Endothelial cell of umbilical vein (primary cell): ENCODE measurements around the gene HECW1. TPM values are rescaled to one million over a fixed set of nuclear protein-coding genes. Genes with fewer than 3 reads are reported as not detected.

ENCODE experiments used
- BruUV-seq: library from RNA; stranded (reverse); fragments of 400-500 nt; replicated peaks from 2 replicates; lab custom pipeline; 2021; lab: Mats Ljungman, UMichigan
- CTCF ChIA-PET: fragments of 300-600, 350-600 bp; sonication (Branson Sonifier 250); formaldehyde crosslinking; loops from one replicate; lab custom pipeline; 2021; ENCODE audit warnings: antibody characterized with exemption, inconsistent platforms; lab: Charles Lee
- POLR2A ChIA-PET: fragments of 300-600, 350-600 bp; sonication (Branson Sonifier 250); formaldehyde crosslinking; loops from one replicate; lab custom pipeline; 2021; ENCODE audit warnings: antibody characterized with exemption, inconsistent platforms; lab: Charles Lee
- DNase-seq: peaks from one replicate; pipeline ENCODE4 v3.0.0-alpha.2; 2011; ENCODE audit warnings: low read depth, low spot score
- FAIRE-seq: peaks from 2 replicates; lab custom pipeline; 2011; peaks lifted over from hg19 to GRCh38; lab: Jason Lieb, UNC
- H2AFZ ChIP-seq: 2 replicates; pipeline ENCODE4 v1.6.0; 2012; ENCODE audit warnings: low read depth, low read length, control low read depth, inconsistent platforms
- H3K27ac ChIP-seq: 2 replicates; pipeline ENCODE4 v1.5.1; 2011; ENCODE audit warnings: low read depth, mild to moderate bottlenecking, control low read depth, low read length, moderate library complexity; ENCODE audit not compliant: insufficient read depth
- H3K27me3 ChIP-seq, 2 experiments: 2 replicates each; pipeline versions ENCODE4 v1.6.0 to v1.6.1; 2011; ENCODE audit warnings: low read length in 2 of 2, mixed read lengths in 1 of 2; ENCODE audit not compliant: control insufficient read depth in 2 of 2, insufficient read depth in 2 of 2
- H3K36me3 ChIP-seq, 2 experiments: 2 replicates in 1 of 2; 3 replicates in 1 of 2; pipeline ENCODE4 v1.5.1; 2011; ENCODE audit warnings: low read length in 2 of 2, mild to moderate bottlenecking in 1 of 2, moderate library complexity in 1 of 2; ENCODE audit not compliant: control insufficient read depth in 2 of 2, insufficient read depth in 2 of 2; ENCODE audit errors: extremely low read depth in 1 of 2
- H3K4me1 ChIP-seq: 3 replicates; pipeline ENCODE4 v1.5.1; 2011; ENCODE audit warnings: mild to moderate bottlenecking, low read length; ENCODE audit not compliant: control insufficient read depth, insufficient read depth; ENCODE audit errors: extremely low read depth
- H3K4me2 ChIP-seq: 2 replicates; pipeline ENCODE4 v1.6.1; 2011; ENCODE audit warnings: low read length, control low read depth, mixed read lengths; ENCODE audit not compliant: insufficient read depth
- H3K4me3 ChIP-seq, 3 experiments: fragments of 200-600 bp in 1 of 3; sonication (generic), shearing (Covaris generic) in 1 of 3; replicated peaks in 1 of 3; 2 replicates each; pipeline ENCODE4 v1.5.1; 2011 to 2016; ENCODE audit warnings: control low read depth in 3 of 3, low read length in 3 of 3, mild to moderate bottlenecking in 2 of 3, inconsistent platforms in 1 of 3, low read depth in 1 of 3, moderate library complexity in 1 of 3; ENCODE audit not compliant: insufficient read depth in 1 of 3
- H3K79me2 ChIP-seq: 2 replicates; pipeline ENCODE4 v1.6.0; 2012; ENCODE audit warnings: low read length, inconsistent platforms; ENCODE audit not compliant: control insufficient read depth, insufficient read depth
- H3K9ac ChIP-seq: replicated peaks from 2 replicates; pipeline ENCODE3; 2011; ENCODE audit warnings: low read length, control low read depth; ENCODE audit not compliant: insufficient read depth; ENCODE audit errors: extremely low read depth
- H3K9me1 ChIP-seq: replicated peaks from 3 replicates; pipeline ENCODE4 v1.6.0; 2011; ENCODE audit warnings: mild to moderate bottlenecking, low read length; ENCODE audit not compliant: control insufficient read depth, insufficient read depth; ENCODE audit errors: extremely low read depth
- H3K9me3 ChIP-seq: replicated peaks from 2 replicates; pipeline ENCODE4 v1.5.1; 2012; ENCODE audit warnings: low read length, inconsistent platforms; ENCODE audit not compliant: control insufficient read depth, insufficient read depth
- H4K20me1 ChIP-seq: replicated peaks from 2 replicates; pipeline ENCODE3; 2011; ENCODE audit warnings: mild to moderate bottlenecking, low read length; ENCODE audit not compliant: control insufficient read depth, insufficient read depth; ENCODE audit errors: extremely low read depth
- CTCF ChIP-seq, 2 donors: IDR thresholded peaks; 1 replicate in 1 of 2; 2 replicates in 1 of 2; pipeline ENCODE4 v1.5.1; 2011; ENCODE audit warnings: low read length in 2 of 2, mild to moderate bottlenecking in 2 of 2, moderate library complexity in 2 of 2, control low read depth in 1 of 2, inconsistent platforms in 1 of 2, low read depth in 1 of 2; ENCODE audit not compliant: insufficient read depth in 1 of 2; ENCODE audit errors: extremely low read depth in 1 of 2
- EZH2 ChIP-seq: IDR thresholded peaks from 2 replicates; pipeline ENCODE4 v1.6.1; 2012; ENCODE audit warnings: borderline replicate concordance, low read depth, mild to moderate bottlenecking, moderate library complexity, low read length, inconsistent platforms; ENCODE audit not compliant: severe bottlenecking
- FOS ChIP-seq: IDR thresholded peaks from 2 replicates; pipeline ENCODE4 v1.6.1; 2011; ENCODE audit warnings: mild to moderate bottlenecking, low read length, moderate library complexity, borderline replicate concordance; ENCODE audit not compliant: insufficient read depth
- GATA2 ChIP-seq: IDR thresholded peaks from 2 replicates; pipeline ENCODE4 v1.7.0; 2011; ENCODE audit warnings: low read depth, mild to moderate bottlenecking, moderate library complexity, mixed read lengths, low read length; ENCODE audit not compliant: insufficient read length, insufficient read depth
- JUN ChIP-seq: IDR thresholded peaks from 2 replicates; pipeline ENCODE4 v1.6.1; 2011; ENCODE audit warnings: borderline replicate concordance, low read depth; ENCODE audit not compliant: insufficient read length, insufficient read depth
- MYC ChIP-seq: IDR thresholded peaks from one replicate; pipeline ENCODE4 v1.6.1; 2011; ENCODE audit warnings: mild to moderate bottlenecking, low read depth, low read length
- POLR2A ChIP-seq: IDR thresholded peaks from 2 replicates; pipeline ENCODE4 v1.6.1; 2012; ENCODE audit warnings: low read depth, mild to moderate bottlenecking, control low read depth, low read length
- POLR2AphosphoS5 ChIP-seq: IDR thresholded peaks from 2 replicates; pipeline ENCODE4 v1.6.1; 2012; ENCODE audit warnings: low read depth, mild to moderate bottlenecking, control low read depth, low read length, moderate library complexity; ENCODE audit not compliant: insufficient read depth
- dilution Hi-C: fragments of 300-500 bp; cut with MboI; formaldehyde crosslinking; loops from one replicate; pipeline ENCODE4 v1.15.0; 2019; ENCODE audit warnings: low sequenced_read_pairs; ENCODE audit not compliant: extremely low pct_ligation_motif_present
- intact Hi-C: fragments of 100-400 bp; cut with micrococcal nuclease; formaldehyde crosslinking; loops from one replicate; pipeline ENCODE4 v1.10.0; 2022
- polyA plus RNA-seq, 4 experiments: library from polyadenylated mRNA; depleted of rRNA in 3 of 4; stranded (reverse) in 3 of 4; unstranded in 1 of 4; fragments of >200 nt; gene quantifications; 2 replicates each; pipeline versions ENCODE4 v1.2.1 to v1.2.3, GENCODE V29; 2011 to 2012; ENCODE audit warnings: missing spikeins in 1 of 4
- total RNA-seq: library from RNA; stranded (reverse); gene quantifications from 2 replicates; pipeline ENCODE4 v1.2.3, GENCODE V29; 2021

HECW1 gene
- total and polyA plus RNA-seq, 2 donors (not counting 3 experiments of a cell fraction or from before 2014, with no cell fraction given): not detected

DNA sequence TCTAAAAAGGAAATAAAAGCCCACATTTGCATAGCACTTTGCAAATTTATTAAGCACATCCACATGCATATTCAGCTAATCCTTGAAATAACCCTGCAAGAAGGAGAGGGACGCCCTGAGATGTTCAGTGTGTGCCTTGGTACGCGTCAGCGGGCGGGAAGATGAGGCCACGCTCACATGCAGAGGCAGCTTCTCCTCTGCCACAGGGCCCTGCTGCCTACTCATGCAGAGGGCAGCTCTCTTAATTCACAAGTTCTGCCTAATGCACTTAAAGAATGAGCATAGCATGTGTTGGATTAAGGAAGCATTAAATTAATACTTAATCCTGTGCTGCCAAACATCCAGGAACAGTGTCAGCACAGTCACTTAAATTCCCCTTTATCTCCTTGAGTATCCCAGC is 132.3 kb downstream of the HECW1 start:
- Histone ChIP-seq H3K9me1 (no peaks in the 10 kb centered on the region), H3K4me3 (no peak overlapping the region), H3K4me2 (no peak overlapping the region), H3K36me3 (no peaks in the 10 kb centered on the region), H3K9me3 (no peaks in the 10 kb centered on the region), H3K9ac (no peak overlapping the region), H4K20me1 (no peaks in the 10 kb centered on the region), H2AFZ (no peak overlapping the region), H3K4me1 (no peaks in the 10 kb centered on the region), H3K27me3 (peaks cover 0 to 5% of the 10 kb centered on the region in 2 experiments), H3K79me2 (no peaks in the 10 kb centered on the region), H3K27ac (no peak overlapping the region)
- FAIRE-seq: no peak
- intact Hi-C loops (no loop called here), dilution Hi-C loops (no loop called here)
- ChIA-PET POLR2A (no interaction called here), CTCF (interaction anchor here (3.0 kb wide), 1 partner anchor 17 kb away, joined by 13 read pairs; no protein-coding TSS in a partner anchor)
- BruUV-seq: no TSS peak
- TF ChIP-seq GATA2: no peak
- no peak for TF ChIP-seq JUN
- TF ChIP-seq EZH2: no peak
- no peak for TF ChIP-seq POLR2A
- TF ChIP-seq POLR2AphosphoS5: no peak
- TF ChIP-seq CTCF (IDR thresholded peaks at IDR 0.05; ENCODE audit: extremely low read depth in 1 of 2, insufficient read depth in 1 of 2, low read depth in 1 of 2, low read length in 2 of 2): no peak
- TF ChIP-seq FOS: no peak
- no peak for TF ChIP-seq MYC
- DNase-seq: no peak
